Measurements from ENCODE around the gene GTSF1L.

GRCh38 chr20:43727980-43728590, 1.3 kb upstream of the GTSF1L start:
- no peak for TF ChIP-seq FOXA1 (IDR thresholded peaks at IDR 0.05)
- TF ChIP-seq CTCF (IDR thresholded peaks at IDR 0.05; ENCODE audit: low read depth, low read length, missing input control) = no peak
- no peak for TF ChIP-seq EGR1 (IDR thresholded peaks at IDR 0.05; ENCODE audit: low read depth in 2 of 2)
- TF ChIP-seq TAF1 (conservative IDR thresholded peaks at IDR 0.05) = no peak
